ENCODE data around the gene TMSB4X. TPM values are rescaled to one million over a fixed set of nuclear protein-coding genes. Genes with fewer than 3 reads are reported as not detected.

Gene TMSB4X
- total and polyA plus RNA-seq, 2 donors (not counting 3 experiments of a cell fraction or from before 2014, with no cell fraction given), result 4,136 to 6,858 TPM

GRCh38 chrX:12955882-12956703 is 18.8 kb upstream of the TMSB4X start:
- H2AFZ ChIP-seq (ENCODE audit: low read depth, low read length), result peak overlapping the region; percentile 39
- dilution Hi-C loops (cut with MboI; ENCODE audit: extremely low pct_ligation_motif_present, low sequenced_read_pairs), result no loop called here
- H3K9me1 ChIP-seq (replicated peaks; ENCODE audit: control insufficient read depth, extremely low read depth, insufficient read depth, low read length), result no peaks in the 10 kb centered on the region
- DNase-seq (ENCODE audit: low read depth, low spot score) (peak; percentile 78), FAIRE-seq (no peak)
- peaks cover 27% of the 10 kb centered on the region for H3K4me1 ChIP-seq (ENCODE audit: control insufficient read depth, extremely low read depth, insufficient read depth, low read length)
- TSS peak; percentile 88 for BruUV-seq (replicated peaks)
- H3K4me2 ChIP-seq (ENCODE audit: insufficient read depth, low read length), result peak overlapping the region; percentile 24
- H3K36me3 ChIP-seq (ENCODE audit: control insufficient read depth in 2 of 2, extremely low read depth in 1 of 2, insufficient read depth in 2 of 2, low read length in 2 of 2), result no peaks in the 10 kb centered on the region
- TF ChIP-seq FOS (IDR thresholded peaks at IDR 0.05; ENCODE audit: borderline replicate concordance, insufficient read depth, low read length), result no peak
- TF ChIP-seq, protein P1, sequence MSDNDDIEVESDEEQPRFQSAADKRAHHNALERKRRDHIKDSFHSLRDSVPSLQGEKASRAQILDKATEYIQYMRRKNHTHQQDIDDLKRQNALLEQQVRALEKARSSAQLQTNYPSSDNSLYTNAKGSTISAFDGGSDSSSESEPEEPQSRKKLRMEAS (IDR thresholded peaks at IDR 0.05; ENCODE audit: insufficient read depth, insufficient read length), result no peak
- TF ChIP-seq GATA2 (IDR thresholded peaks at IDR 0.05; ENCODE audit: insufficient read depth, insufficient read length, low read depth, low read length), result no peak
- TF ChIP-seq, protein P2, sequence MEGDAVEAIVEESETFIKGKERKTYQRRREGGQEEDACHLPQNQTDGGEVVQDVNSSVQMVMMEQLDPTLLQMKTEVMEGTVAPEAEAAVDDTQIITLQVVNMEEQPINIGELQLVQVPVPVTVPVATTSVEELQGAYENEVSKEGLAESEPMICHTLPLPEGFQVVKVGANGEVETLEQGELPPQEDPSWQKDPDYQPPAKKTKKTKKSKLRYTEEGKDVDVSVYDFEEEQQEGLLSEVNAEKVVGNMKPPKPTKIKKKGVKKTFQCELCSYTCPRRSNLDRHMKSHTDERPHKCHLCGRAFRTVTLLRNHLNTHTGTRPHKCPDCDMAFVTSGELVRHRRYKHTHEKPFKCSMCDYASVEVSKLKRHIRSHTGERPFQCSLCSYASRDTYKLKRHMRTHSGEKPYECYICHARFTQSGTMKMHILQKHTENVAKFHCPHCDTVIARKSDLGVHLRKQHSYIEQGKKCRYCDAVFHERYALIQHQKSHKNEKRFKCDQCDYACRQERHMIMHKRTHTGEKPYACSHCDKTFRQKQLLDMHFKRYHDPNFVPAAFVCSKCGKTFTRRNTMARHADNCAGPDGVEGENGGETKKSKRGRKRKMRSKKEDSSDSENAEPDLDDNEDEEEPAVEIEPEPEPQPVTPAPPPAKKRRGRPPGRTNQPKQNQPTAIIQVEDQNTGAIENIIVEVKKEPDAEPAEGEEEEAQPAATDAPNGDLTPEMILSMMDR (IDR thresholded peaks at IDR 0.05; ENCODE audit: extremely low read depth in 1 of 2, insufficient read depth in 1 of 2, low read depth in 1 of 2, low read length in 2 of 2), result no peak
- TF ChIP-seq POLR2A (IDR thresholded peaks at IDR 0.05; ENCODE audit: low read depth, low read length), result no peak
- no peak for TF ChIP-seq POLR2AphosphoS5 (IDR thresholded peaks at IDR 0.05; ENCODE audit: insufficient read depth, low read depth, low read length)
- no peak for TF ChIP-seq JUN (IDR thresholded peaks at IDR 0.05; ENCODE audit: borderline replicate concordance, insufficient read depth, insufficient read length, low read depth)
- TF ChIP-seq MYC (IDR thresholded peaks at IDR 0.05; ENCODE audit: low read depth, low read length), result no peak
- no peak for TF ChIP-seq EZH2 (IDR thresholded peaks at IDR 0.05; ENCODE audit: borderline replicate concordance, low read depth, low read length, severe bottlenecking)
- intact Hi-C loops (cut with micrococcal nuclease), result loop anchor here (2.0 to 10.0 kb wide), 2 partner anchors 15 to 1919 kb away; partner anchors contain the start of genes FANCB and MOSPD2
- peak overlapping the region; percentile 85 for H3K27ac ChIP-seq (ENCODE audit: insufficient read depth, low read depth, low read length)
- peak overlapping the region; percentile 51 for H3K9ac ChIP-seq (replicated peaks; ENCODE audit: extremely low read depth, insufficient read depth, low read length)
- POLR2A ChIA-PET, result interaction anchor here (0.6 to 1.2 kb wide), 5 partner anchors 9 to 778 kb away, joined by 3 to 8 read pairs (median 4); partner anchors contain the start of genes OFD1 and TRAPPC2
- H4K20me1 ChIP-seq (replicated peaks; ENCODE audit: control insufficient read depth, extremely low read depth, insufficient read depth, low read length), result no peaks in the 10 kb centered on the region
- no peaks in the 10 kb centered on the region for H3K79me2 ChIP-seq (ENCODE audit: control insufficient read depth, insufficient read depth, low read length)
- H3K4me3 ChIP-seq (replicated peaks in 1 of 3; ENCODE audit: insufficient read depth in 1 of 3, low read depth in 1 of 3, low read length in 3 of 3), result no peak overlapping the region
- no peaks in the 10 kb centered on the region for H3K9me3 ChIP-seq (replicated peaks; ENCODE audit: control insufficient read depth, insufficient read depth, low read length)
- CTCF ChIA-PET, result interaction anchor here (1.5 kb wide), 1 partner anchor 9 kb away, joined by 9 read pairs; no protein-coding TSS in a partner anchor
- H3K27me3 ChIP-seq (ENCODE audit: control insufficient read depth in 2 of 2, insufficient read depth in 2 of 2, low read length in 2 of 2), result no peaks in the 10 kb centered on the region

All from endothelial cell of umbilical vein (primary cell).